Stimulated activated CD8-positive, alpha-beta memory T cell treated with anti-CD3 and anti-CD28 coated beads, Interleukin-12 subunit alpha, Interleukin-12 subunit beta, amount 100 ng/mL, for 24 hours (primary cell): ENCODE measurements around the gene CARMIL3.

Experiments
- DNase-seq: peaks from one replicate; pipeline ENCODE4 v3.0.0-alpha.2; 2020; ENCODE audit errors: extremely low read depth

The CARMIL3 gene

DNA sequence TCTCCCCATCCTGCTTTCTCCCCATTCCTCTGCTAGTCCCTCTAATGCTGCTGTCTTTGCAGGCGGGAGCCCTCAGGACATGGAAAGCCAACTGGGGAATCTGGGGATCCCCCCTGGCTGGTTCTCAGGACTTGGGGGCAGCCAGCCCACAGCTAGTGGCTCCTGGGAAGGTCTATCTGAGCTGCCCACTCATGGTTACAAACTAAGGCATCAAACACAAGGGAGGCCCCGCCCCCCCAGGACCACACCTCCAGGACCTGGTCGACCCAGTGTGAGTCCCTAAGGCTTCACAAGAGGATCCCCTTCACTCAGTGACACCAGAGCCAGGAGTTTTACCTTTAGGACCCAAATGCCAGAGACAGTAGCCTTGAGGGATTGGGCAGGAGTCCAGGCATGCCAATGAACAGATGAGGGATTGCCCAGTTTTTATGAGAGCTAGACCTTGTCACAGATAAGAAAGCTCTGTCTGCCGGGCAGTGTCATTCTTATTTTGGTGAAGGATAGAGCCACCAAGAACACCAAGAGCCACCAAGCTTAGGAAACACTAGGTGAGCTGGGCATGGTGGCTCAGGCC, 11.5 kb downstream of the CARMIL3 start:
- no peak for DNase-seq

GRCh38 chr14:24064091-24064795, 12.4 kb downstream of the CARMIL3 start:
- no peak for DNase-seq

- no peak for DNase-seq
These were observed 13.0 kb downstream of the CARMIL3 start for GRCh38 chr14:24064856-24065255.

DNA sequence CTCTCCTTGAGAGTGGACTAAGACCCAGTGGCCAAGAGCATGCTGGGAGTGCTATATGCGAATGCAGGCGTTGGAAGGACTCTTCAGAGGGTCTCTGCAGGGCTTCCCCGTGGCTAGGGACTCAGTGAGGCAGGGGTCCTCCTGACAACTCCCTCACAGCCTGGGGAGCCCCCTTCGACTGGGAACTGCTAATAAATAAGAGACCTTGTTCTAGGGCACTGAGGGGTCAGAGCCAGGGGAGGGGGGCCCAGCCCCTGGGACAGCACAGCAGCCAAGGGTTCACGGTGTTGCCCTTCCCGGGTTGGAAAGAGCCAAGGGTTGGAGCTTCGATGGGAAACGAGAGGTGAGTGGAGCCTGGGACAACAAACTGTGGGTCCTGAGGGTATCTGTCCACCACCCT, 13.6 kb downstream of the CARMIL3 start:
- DNase-seq, result no peak

DNA sequence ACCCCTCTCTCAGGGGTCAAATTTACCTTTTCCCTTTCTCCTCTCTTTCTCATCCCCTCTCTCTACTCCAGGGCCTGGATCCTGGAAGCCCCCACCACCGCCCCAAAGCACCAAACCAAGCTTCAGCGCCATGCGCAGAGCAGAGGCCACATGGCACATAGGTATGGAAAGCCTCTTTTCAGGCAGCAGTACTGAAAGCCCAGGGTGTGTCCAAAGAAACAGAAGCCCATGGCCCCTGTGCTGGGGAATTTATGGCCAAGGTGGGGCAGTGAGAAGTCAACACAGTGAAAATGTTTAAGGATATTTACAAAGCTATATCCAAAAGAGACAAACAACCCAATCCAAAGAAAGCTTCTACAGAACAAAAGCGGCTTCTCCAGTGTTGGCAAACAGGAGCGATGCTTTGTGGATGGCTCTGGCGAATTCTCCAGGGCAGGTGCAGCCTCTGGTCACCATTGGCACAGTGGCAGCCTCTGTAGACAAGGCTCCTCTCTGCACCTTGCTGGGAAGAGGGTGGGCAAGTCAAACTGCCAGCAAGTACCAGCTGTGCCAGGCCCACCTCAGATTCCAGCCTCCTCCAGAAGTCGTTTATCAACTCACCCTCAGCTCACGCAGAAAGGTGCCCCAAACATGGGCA, 14.8 kb downstream of the CARMIL3 start:
- DNase-seq, result no peak

- no peak for DNase-seq
These were observed 15.6 kb downstream of the CARMIL3 start for GRCh38 chr14:24067133-24068082.

- DNase-seq, result no peak
These were observed 17.1 kb downstream of the CARMIL3 start for GRCh38 chr14:24068711-24069410.

GRCh38 chr14:24069411-24069735, 17.6 kb downstream of the CARMIL3 start:
- DNase-seq, result no peak

DNA sequence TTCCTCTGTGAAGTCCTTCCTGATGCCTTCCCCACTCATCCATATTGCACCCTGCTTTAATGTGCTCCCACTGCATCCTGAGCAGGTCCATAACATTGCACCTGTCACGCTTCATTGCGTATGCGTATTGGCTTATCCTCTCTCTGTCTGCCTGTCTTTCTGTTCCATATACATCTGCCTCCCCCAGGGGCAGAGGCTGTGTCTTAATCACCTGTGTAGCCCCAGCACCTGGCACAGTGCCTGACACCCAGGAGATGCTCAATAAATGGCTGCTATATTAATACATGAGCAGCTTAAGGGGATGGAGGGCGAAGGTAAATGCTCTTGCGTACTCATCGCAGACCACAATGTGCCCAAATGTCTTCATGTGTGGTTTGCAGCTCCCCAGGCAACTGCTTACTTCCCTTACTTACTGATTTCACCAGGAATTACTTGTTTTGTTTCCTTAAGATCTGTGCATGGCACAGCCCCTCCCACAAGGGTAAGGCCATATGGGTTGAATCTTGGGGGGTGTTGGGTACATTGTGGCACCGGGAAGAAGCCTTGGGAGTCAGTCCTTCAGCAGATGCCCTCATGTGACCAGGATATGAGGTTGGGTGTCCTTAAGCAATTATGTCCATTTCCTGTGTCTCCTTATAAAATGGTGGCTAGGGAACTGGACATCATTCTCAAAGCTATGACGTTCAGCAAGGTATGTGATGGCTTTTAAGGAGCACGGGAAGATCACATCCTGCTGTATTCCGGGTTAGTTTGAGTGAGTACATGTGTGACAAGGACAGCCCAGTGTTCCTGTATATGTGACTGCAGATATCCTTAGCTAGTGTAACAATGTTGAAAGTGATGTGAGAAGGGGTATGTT, 18.7 kb downstream of the CARMIL3 start:
- DNase-seq, result no peak

GRCh38 chr14:24071144-24071697, 19.4 kb downstream of the CARMIL3 start, which contains the start of gene CPNE6:
Gene CPNE6 (plus strand): TSS chr14:24071562. CDS start chr14:24072937, 1,375 bp downstream.
- DNase-seq, result no peak

- DNase-seq, result no peak
These were observed 20.1 kb downstream of the CARMIL3 start for GRCh38 chr14:24071836-24072430.

DNA sequence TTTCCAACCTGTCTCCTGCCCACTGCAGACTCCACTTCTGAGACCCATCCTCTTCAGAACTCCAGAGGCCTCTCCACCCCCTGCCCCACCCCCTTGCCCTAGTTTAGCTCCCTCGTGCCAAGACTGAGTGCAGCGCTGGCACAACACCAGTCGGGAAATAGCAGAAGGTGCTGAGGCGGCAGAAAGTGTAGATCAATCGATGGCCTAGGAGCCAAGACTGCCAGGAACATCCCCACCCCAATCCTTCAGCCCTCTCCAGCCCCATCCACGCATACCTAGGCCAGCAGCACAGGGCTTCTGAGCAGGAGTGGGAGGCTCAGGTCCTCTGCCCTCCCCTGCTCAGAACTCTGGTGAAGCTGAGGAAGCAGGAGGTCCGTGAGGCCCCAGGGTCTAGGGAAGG, 20.6 kb downstream of the CARMIL3 start:
- no peak for DNase-seq

DNA sequence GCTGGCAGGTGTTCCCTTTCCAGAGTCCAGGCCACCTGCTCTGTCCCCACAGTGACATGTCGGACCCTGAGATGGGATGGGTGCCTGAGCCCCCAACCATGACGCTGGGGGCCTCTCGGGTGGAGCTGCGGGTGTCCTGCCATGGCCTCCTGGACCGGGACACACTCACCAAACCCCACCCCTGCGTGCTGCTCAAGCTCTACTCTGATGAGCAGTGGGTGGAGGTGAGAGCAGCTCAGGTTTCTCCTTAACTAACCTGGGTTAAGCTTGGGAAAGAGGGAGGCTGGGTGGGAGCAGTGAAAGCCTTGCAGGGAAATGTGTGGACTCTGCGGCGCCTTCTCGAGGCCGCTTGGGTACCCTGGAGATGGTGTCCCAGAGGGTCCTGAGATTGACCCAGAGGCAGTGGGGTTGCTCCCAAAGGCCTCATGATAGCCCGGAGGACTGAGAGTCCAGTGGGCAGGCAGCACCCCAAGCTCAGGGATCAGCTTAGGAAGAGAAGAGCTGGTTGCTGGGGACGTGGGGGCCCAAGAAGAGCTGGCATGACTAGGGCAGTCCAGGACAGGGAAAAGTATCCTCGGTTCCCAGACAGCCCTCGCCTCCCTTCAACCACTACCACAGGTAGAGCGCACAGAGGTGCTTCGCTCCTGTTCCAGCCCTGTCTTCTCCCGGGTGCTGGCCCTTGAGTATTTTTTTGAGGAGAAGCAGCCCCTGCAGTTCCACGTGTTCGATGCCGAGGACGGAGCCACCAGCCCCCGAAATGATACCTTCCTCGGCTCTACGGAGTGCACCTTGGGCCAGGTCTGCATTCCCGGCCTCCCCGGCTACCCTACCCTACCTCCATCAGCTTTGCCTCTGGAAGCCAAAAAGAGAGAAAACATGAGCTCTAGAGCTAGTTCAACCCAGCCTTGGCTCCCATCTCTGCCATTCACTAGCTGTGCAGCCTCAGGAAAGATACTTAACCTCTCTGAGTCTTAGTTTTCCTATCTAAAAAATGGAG, 21.4 kb downstream of the CARMIL3 start:
- DNase-seq, result no peak

DNA sequence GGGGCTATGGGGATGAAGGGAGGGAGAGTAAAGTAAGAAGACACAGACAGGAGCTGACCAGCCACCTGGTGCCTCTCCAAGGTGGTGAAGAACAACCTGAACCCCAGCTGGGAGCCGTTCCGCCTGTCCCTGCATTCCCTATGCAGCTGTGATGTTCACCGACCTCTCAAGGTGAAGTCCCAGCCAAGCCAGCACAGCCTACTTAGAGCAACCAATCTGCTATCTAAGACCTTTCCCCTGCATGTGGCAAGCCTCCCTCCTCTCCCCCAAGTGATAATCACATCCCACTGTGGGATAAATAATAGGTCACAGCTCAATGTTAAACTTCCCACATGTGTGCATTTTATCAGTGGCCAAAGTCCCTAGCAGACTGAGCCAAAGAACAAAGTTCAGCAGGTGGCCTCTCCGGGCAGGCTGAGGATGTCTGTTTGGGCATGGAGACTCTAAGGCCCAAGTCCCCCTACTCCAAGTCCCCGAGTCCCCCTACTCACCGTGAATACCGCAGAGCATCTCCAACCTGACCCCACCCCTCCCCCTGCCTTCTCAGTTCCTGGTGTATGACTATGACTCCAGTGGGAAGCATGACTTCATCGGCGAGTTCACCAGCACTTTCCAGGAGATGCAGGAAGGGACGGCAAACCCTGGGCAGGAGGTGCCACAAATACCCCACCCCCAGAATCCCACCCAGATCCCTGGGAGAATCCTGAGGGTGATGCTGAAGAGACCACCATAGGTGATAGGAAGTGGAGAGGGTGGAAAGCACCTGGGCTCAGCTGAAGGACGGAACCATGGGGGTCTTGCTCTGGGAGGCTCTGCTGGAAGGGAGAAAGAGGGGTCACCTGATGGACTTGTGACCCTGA, 23.0 kb downstream of the CARMIL3 start:
- no peak for DNase-seq

GRCh38 chr14:24075485-24076301, 23.9 kb downstream of the CARMIL3 start:
- DNase-seq, result no peak

GRCh38 chr14:24076302-24076601, 24.4 kb downstream of the CARMIL3 start:
- no peak for DNase-seq

- DNase-seq, result no peak
These were observed 25.3 kb downstream of the CARMIL3 start for GRCh38 chr14:24077086-24077485.
